ENCODE data around the gene PSMC1. TPM values are rescaled to one million over a fixed set of nuclear protein-coding genes. Genes with fewer than 3 reads are reported as not detected.

PSMC1 gene
- total RNA-seq, 1 experiment from 2014 or later, result 132 TPM

- no peak overlapping the region for H2AFZ ChIP-seq (ENCODE audit: low read depth, low read length, poor library complexity, severe bottlenecking)
- peaks cover 11% of the 10 kb centered on the region in 2 experiments for H3K36me3 ChIP-seq (ENCODE audit: control insufficient read depth in 1 of 2, insufficient read depth in 2 of 2, low read length in 2 of 2)
- H3K4me2 ChIP-seq (ENCODE audit: low read length), result no peak overlapping the region
- no peaks in the 10 kb centered on the region for H3K9me3 ChIP-seq (ENCODE audit: control insufficient read depth in 1 of 2, insufficient read depth in 1 of 2, low read depth in 1 of 2, low read length in 2 of 2)
- RAD21 ChIA-PET (ENCODE audit: low non-redundant PET in 1 of 2, low total read pairs in 2 of 2, uncharacterized antibody in 2 of 2, unreplicated experiment in 2 of 2), result no interaction called here
- BruUV-seq (replicated peaks), result no TSS peak
- H3K9me2 ChIP-seq (ENCODE audit: insufficient read depth), result no peaks in the 10 kb centered on the region
- H3K4me1 ChIP-seq (ENCODE audit: control insufficient read depth in 1 of 2, insufficient read depth in 2 of 2, low read length in 2 of 2), result peaks cover 0 to 9% of the 10 kb centered on the region in 2 experiments; a peak in 2 of 4 replicates
- no peak for TF ChIP-seq POLR2A (IDR thresholded peaks at IDR 0.05; ENCODE audit: borderline replicate concordance, extremely low read depth, insufficient read depth, insufficient read length)
- TF ChIP-seq YY1 (IDR thresholded peaks at IDR 0.05; ENCODE audit: extremely low read depth, insufficient replicate concordance, low read depth, low read length), result no peak
- TF ChIP-seq EZH2phosphoT487 (IDR thresholded peaks at IDR 0.05; ENCODE audit: borderline replicate concordance), result no peak
- no peak for TF ChIP-seq ELF1 (IDR thresholded peaks at IDR 0.05; ENCODE audit: borderline replicate concordance, low read depth)
- TF ChIP-seq SIN3A (IDR thresholded peaks at IDR 0.05; ENCODE audit: low read depth), result no peak
- TF ChIP-seq RAD21 (IDR thresholded peaks at IDR 0.05; ENCODE audit: low read depth), result no peak
- TF ChIP-seq MAX (IDR thresholded peaks at IDR 0.05), result no peak
- TF ChIP-seq ZFX (IDR thresholded peaks at IDR 0.05), result no peak
- no peak for TF ChIP-seq POLR2AphosphoS5 (IDR thresholded peaks at IDR 0.05; ENCODE audit: low read depth, low read length)
- TF ChIP-seq ATF3 (IDR thresholded peaks at IDR 0.05), result no peak
- TF ChIP-seq CTCF (IDR thresholded peaks at IDR 0.05 in 2 of 3, conservative IDR thresholded peaks at IDR 0.05 in 1 of 3; ENCODE audit: borderline replicate concordance in 1 of 3, insufficient read depth in 1 of 3, low read depth in 2 of 3, low read length in 2 of 3), result no peak
- no peak for TF ChIP-seq JUND (IDR thresholded peaks at IDR 0.05)
- no peak for TF ChIP-seq SRF (IDR thresholded peaks at IDR 0.05; ENCODE audit: low read depth)
- no peak for ATAC-seq
- H3K27me3 ChIP-seq (ENCODE audit: insufficient read depth, low read length), result no peaks in the 10 kb centered on the region
- CTCF ChIA-PET, result interaction anchor here (1.2 kb wide), 1 partner anchor 24 kb away, joined by 3 read pairs; no protein-coding TSS in a partner anchor
- no peaks in the 10 kb centered on the region for H4K20me1 ChIP-seq (ENCODE audit: insufficient read depth)
- H3K9ac ChIP-seq (ENCODE audit: low read length), result no peak overlapping the region
- intact Hi-C loops (cut with micrococcal nuclease), result no loop called here
- no peaks in the 10 kb centered on the region for H3K79me2 ChIP-seq (ENCODE audit: insufficient read depth, low read length)
- H3K4me3 ChIP-seq (replicated peaks in 1 of 2; ENCODE audit: low read depth in 1 of 2, low read length in 2 of 2), result no peak overlapping the region
- H3K27ac ChIP-seq (ENCODE audit: low read depth, low read length), result no peak overlapping the region
- POLR2A ChIA-PET, result no interaction called here
- no peak for DNase-seq (ENCODE audit: low read depth, low spot score)
These were observed 20.5 kb downstream of the PSMC1 start for GRCh38 chr14:90276646-90277367.
